ENCODE measurements around the gene SEZ6. TPM values are rescaled to one million over a fixed set of nuclear protein-coding genes. Genes with fewer than 3 reads are reported as not detected.

SEZ6 gene
- total RNA-seq, 3 donors from 2014 or later (not counting 1 experiment from before 2014, with no cell fraction given) = 0.33 to 1.4 (median 0.97) TPM

GRCh38 chr17:28908640-28909167 is 97.1 kb downstream of the SEZ6 start:
- H3K4me1 Mint-ChIP-seq = peaks cover 0 to 8% of the 10 kb centered on the region in 2 donors
- no peaks in the 10 kb centered on the region for H3K4me1 ChIP-seq (ENCODE audit: control insufficient read depth, insufficient read depth, low read length)
- peaks cover 79% of the 10 kb centered on the region for H3K36me3 ChIP-seq (ENCODE audit: control insufficient read depth, insufficient read depth, low read length)
- no peaks in the 10 kb centered on the region for H3K27me3 ChIP-seq (ENCODE audit: control insufficient read depth, insufficient read depth, low read length)
- H3K27ac ChIP-seq (ENCODE audit: low read length) = no peak overlapping the region
- no peak overlapping the region for H3K4me3 Mint-ChIP-seq
- no peak overlapping the region for H3K27ac Mint-ChIP-seq
- H3K4me3 ChIP-seq (ENCODE audit: low read length) = no peak overlapping the region
- WGBS (ENCODE audit: insufficient coverage) = 96% methylated on average over 5 of the region's 6 CpGs
- ATAC-seq (no peak), DNase-seq (no peak)
- no peaks in the 10 kb centered on the region for H3K9me3 ChIP-seq (ENCODE audit: control insufficient read depth, insufficient read depth, low read length)
- intact Hi-C loops (cut with micrococcal nuclease) = no loop called here
- no peaks in the 10 kb centered on the region for H3K27me3 Mint-ChIP-seq (ENCODE audit: low read depth in 2 of 2)
- no peaks in the 10 kb centered on the region for H3K36me3 Mint-ChIP-seq
- no peak for TF ChIP-seq CTCF (IDR thresholded peaks at IDR 0.05)
- no peaks in the 10 kb centered on the region for H3K9me3 Mint-ChIP-seq

GRCh38 chr17:28907709-28908475 is 97.9 kb downstream of the SEZ6 start:
- H3K27me3 ChIP-seq (ENCODE audit: control insufficient read depth, insufficient read depth, low read length) = no peaks in the 10 kb centered on the region
- peak overlapping the region; percentile 14 to 44 for H3K27ac Mint-ChIP-seq
- no peaks in the 10 kb centered on the region for H3K27me3 Mint-ChIP-seq (ENCODE audit: low read depth in 2 of 2)
- H3K4me3 Mint-ChIP-seq = no peak overlapping the region
- no peak for TF ChIP-seq CTCF (IDR thresholded peaks at IDR 0.05)
- no peak overlapping the region for H3K4me3 ChIP-seq (ENCODE audit: low read length)
- H3K36me3 Mint-ChIP-seq = no peaks in the 10 kb centered on the region
- peaks cover 4% of the 10 kb centered on the region for H3K4me1 ChIP-seq (ENCODE audit: control insufficient read depth, insufficient read depth, low read length)
- 100% methylated on average over 1 of the region's 3 CpGs for WGBS (ENCODE audit: insufficient coverage)
- ATAC-seq (no peak), DNase-seq (no peak)
- no peaks in the 10 kb centered on the region for H3K9me3 ChIP-seq (ENCODE audit: control insufficient read depth, insufficient read depth, low read length)
- peaks cover 70% of the 10 kb centered on the region for H3K36me3 ChIP-seq (ENCODE audit: control insufficient read depth, insufficient read depth, low read length)
- no peak overlapping the region for H3K27ac ChIP-seq (ENCODE audit: low read length)
- intact Hi-C loops (cut with micrococcal nuclease) = no loop called here
- H3K9me3 Mint-ChIP-seq = no peaks in the 10 kb centered on the region
- peaks cover 0 to 13% of the 10 kb centered on the region in 2 donors for H3K4me1 Mint-ChIP-seq

DNA sequence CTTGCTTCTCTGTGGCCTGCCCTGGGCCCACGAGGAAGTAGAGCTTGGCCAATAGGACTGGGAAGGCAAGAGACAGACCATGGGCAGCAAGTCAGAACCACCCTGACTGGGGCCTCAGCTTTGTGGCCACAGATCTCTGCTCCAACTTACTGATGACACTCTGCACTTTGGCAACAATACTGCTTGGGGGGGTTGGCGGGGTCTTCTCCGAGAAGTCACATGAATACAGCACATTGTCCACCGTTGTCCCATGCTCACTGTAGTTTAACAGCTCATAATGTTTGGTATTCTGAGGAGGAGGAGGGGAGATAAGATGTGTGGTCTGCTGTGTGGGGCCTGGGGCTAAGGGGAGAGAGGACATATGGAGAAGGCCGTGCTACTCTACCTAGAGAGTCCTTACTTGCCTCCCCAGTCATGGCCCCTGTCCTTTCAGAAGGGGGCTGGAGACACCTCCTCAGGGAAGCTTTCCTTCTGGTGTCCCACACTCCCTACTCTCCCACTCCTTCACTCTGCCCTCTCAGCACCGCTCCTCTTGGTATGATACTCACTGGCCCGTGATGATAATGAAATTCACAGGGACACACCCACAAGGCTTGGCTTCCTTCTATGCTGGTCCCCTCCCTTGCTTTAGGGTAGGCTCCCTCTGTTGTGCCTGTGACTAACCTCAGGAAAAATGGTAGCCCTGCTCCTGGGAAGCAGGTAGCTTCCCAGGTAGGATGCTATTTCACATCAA is 99.0 kb downstream of the SEZ6 start:
- H3K36me3 Mint-ChIP-seq = no peaks in the 10 kb centered on the region
- no peaks in the 10 kb centered on the region for H3K9me3 Mint-ChIP-seq
- Histone ChIP-seq H3K4me1 (ENCODE audit: control insufficient read depth, insufficient read depth, low read length) (peaks cover 10% of the 10 kb centered on the region), H3K9me3 (ENCODE audit: control insufficient read depth, insufficient read depth, low read length) (no peaks in the 10 kb centered on the region), H3K36me3 (ENCODE audit: control insufficient read depth, insufficient read depth, low read length) (peaks cover 60% of the 10 kb centered on the region), H3K27me3 (ENCODE audit: control insufficient read depth, insufficient read depth, low read length) (no peaks in the 10 kb centered on the region), H3K4me3 (ENCODE audit: low read length) (no peak overlapping the region), H3K27ac (ENCODE audit: low read length) (no peak overlapping the region)
- H3K27ac Mint-ChIP-seq = peak overlapping the region; percentile 14 to 44
- intact Hi-C loops (cut with micrococcal nuclease) = no loop called here
- H3K27me3 Mint-ChIP-seq (ENCODE audit: low read depth in 2 of 2) = no peaks in the 10 kb centered on the region
- WGBS (ENCODE audit: insufficient coverage) = 86% methylated on average over 6 of the region's 7 CpGs
- TF ChIP-seq CTCF (IDR thresholded peaks at IDR 0.05) = no peak
- H3K4me1 Mint-ChIP-seq = peaks cover 5 to 24% of the 10 kb centered on the region in 2 donors
- ATAC-seq (no peak), DNase-seq (no peak)
- no peak overlapping the region for H3K4me3 Mint-ChIP-seq
